Esophagus squamous epithelium (tissue), 4 donors: Measurements from ENCODE around the gene MAP3K7.

ENCODE experiments used
- CTCF ChIP-seq, 6 experiments: fragments of 450-650 bp in 4 of 6; fragments of 200-600 bp in 2 of 6; sonication (generic) in 2 of 6; IDR thresholded peaks; one replicate each; pipeline ENCODE4 v1.5.1; 2016 to 2019; ENCODE audit warnings: antibody characterized with exemption in 6 of 6, mild to moderate bottlenecking in 4 of 6, moderate library complexity in 4 of 6
- POLR2A ChIP-seq, 4 donors: fragments of 450-650 bp; IDR thresholded peaks; one replicate each; pipeline ENCODE4 v1.6.1; 2017; ENCODE audit warnings: antibody characterized with exemption in 4 of 4, mild to moderate bottlenecking in 4 of 4, moderate library complexity in 3 of 4

GRCh38 chr6:90545448-90545847 lies 41.4 kb downstream of the MAP3K7 start:
- no peak for TF ChIP-seq POLR2A (IDR thresholded peaks at IDR 0.05)
- TF ChIP-seq CTCF (IDR thresholded peaks at IDR 0.05) = no peak
